Activated CD4-positive, alpha-beta memory T cell treated with anti-CD3 and anti-CD28 coated beads for 36 hours (primary cell): Measurements from ENCODE around the gene SEPHS2. TPM values are rescaled to one million over a fixed set of nuclear protein-coding genes. Genes with fewer than 3 reads are reported as not detected.
"Not testable (repeated sequence)": the region's sequence is repeated elsewhere in the genome, so short reads cannot be mapped to it uniquely, and the experiment has no call there.

Source experiments
- CTCF ChIA-PET: fragments of 350-600 bp; sonication (Branson Sonifier 250); formaldehyde crosslinking; loops from one replicate; lab custom pipeline; 2021; ENCODE audit warnings: antibody characterized with exemption, inconsistent platforms; lab: Charles Lee
- POLR2A ChIA-PET: fragments of 350-600 bp; sonication (Branson Sonifier 250); formaldehyde crosslinking; loops from one replicate; lab custom pipeline; 2021; ENCODE audit warnings: antibody characterized with exemption; lab: Charles Lee
- DNase-seq: peaks from one replicate; pipeline ENCODE4 v3.0.0-alpha.2; 2020
- H3K27ac Mint-ChIP-seq: one replicate; pipeline ENCODE4 v1.8.0; 2021; ENCODE audit warnings: mixed read lengths
- H3K27me3 Mint-ChIP-seq: one replicate; pipeline ENCODE4 v1.8.0; 2021; ENCODE audit warnings: mixed read lengths
- H3K36me3 Mint-ChIP-seq: one replicate; pipeline ENCODE4 v1.8.0; 2021; ENCODE audit warnings: mixed read lengths
- H3K4me1 Mint-ChIP-seq: one replicate; pipeline ENCODE4 v1.8.0; 2021; ENCODE audit warnings: low read depth, mixed read lengths
- H3K4me3 Mint-ChIP-seq: one replicate; pipeline ENCODE4 v1.8.0; 2021; ENCODE audit warnings: mild to moderate bottlenecking, mixed read lengths
- H3K9me3 Mint-ChIP-seq: one replicate; pipeline ENCODE4 v1.8.0; 2021; ENCODE audit warnings: mixed read lengths
- intact Hi-C: fragments of 100-400 bp; cut with micrococcal nuclease; formaldehyde crosslinking; loops from one replicate; pipeline ENCODE4 v1.15.1; 2023
- total RNA-seq, 2 experiments: library from RNA; stranded (reverse); gene quantifications; one replicate each; pipeline ENCODE4 v1.2.3, GENCODE V29; 2021

The SEPHS2 gene
- total RNA-seq, 2 experiments from 2014 or later: 61.4 to 61.7 TPM

DNA sequence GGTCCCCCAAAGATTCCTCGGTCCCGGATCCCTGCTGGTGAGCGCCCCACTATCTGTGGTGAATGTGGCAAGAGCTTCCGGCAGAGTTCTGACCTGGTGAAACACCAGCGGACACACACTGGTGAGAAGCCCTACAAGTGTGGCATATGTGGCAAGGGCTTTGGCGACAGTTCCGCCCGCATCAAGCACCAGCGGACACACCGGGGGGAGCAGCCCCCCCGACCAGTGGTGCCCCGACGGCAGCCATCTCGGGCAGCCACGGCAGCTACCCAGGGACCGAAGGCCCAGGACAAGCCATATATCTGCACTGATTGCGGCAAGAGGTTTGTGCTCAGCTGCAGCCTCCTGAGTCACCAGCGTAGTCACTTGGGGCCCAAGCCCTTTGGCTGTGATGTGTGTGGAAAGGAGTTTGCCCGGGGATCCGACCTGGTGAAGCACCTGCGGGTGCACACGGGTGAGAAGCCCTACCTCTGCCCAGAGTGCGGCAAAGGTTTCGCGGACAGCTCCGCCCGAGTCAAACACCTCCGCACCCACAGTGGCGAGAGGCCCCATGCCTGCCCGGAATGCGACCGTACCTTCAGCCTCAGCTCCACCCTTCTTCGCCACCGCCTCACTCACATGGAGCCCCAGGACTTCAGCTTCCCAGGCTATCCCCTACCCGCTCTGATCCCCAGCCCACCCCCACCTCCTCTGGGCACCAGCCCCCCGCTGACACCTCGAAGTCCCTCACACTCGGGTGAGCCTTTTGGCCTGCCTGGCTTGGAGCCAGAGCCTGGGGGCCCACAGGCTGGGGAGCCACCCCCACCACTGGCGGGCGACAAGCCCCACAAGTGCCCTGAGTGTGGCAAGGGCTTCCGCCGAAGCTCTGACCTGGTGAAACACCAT is 47.7 kb downstream of the SEPHS2 start:
- H3K4me3 Mint-ChIP-seq: no peak overlapping the region
- intact Hi-C loops: no loop called here
- ChIA-PET POLR2A (interaction anchor here (1.0 kb wide), 1 partner anchor 9 kb away, joined by 4 read pairs; no protein-coding TSS in a partner anchor), CTCF (interaction anchor here (1.1 to 3.5 kb wide), 2 partner anchors 16 to 252 kb away, joined by 3 to 24 read pairs; partner anchors contain the start of gene SEPTIN1)
- no peaks in the 10 kb centered on the region for H3K9me3 Mint-ChIP-seq
- no peak for DNase-seq
- peaks cover 38% of the 10 kb centered on the region for H3K4me1 Mint-ChIP-seq
- H3K27me3 Mint-ChIP-seq: no peaks in the 10 kb centered on the region
- peaks cover 15% of the 10 kb centered on the region for H3K36me3 Mint-ChIP-seq
- no peak overlapping the region for H3K27ac Mint-ChIP-seq

DNA sequence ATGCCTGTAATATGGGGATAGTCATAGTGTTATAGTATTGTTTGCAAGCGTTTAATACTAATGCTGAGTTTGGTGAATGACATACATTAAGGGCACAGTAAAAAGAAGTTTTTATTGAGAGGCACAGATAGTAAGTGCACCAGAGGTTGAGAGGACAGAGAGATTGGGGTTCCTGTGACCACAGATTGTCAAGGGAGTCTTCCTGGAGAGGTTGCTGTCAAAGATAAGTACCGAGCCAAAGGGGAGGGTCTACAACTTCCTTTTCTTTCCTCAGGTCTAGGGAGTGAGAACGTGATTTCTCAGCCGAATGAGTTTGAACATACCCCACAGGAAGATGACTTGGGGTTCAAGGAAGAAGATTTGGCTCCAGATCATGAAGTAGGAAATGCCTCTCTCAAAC is 48.6 kb downstream of the SEPHS2 start:
- POLR2A ChIA-PET: interaction anchor here (2.5 kb wide), 1 partner anchor 14 kb away, joined by 20 read pairs; the partner anchor contains the start of gene SEPTIN1

DNA sequence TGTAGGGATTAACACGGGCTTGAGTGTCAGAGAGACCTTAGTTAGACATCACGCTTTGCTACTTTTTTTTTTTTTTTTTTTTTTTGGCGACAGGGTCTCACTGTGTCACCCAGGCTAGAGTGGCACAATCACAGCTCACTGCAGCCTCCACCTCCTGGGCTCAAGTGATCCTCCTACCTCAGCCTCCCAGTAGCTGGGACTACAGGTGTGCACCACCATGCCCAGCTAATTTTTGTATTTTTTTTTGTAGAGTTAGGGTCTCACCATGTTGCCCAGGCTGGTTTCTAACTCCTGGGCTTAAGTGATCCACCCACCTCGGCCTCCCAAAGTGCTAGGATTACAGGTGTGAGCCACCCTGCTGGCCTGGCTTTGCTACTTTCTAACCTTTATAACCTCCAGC is 49.0 kb downstream of the SEPHS2 start:
- H3K9me3 Mint-ChIP-seq, intact Hi-C loops, H3K27me3 Mint-ChIP-seq, DNase-seq, H3K27ac Mint-ChIP-seq: not testable (repeated sequence)
- H3K36me3 Mint-ChIP-seq: peaks cover 15% of the 10 kb centered on the region
- H3K4me1 Mint-ChIP-seq: peaks cover 37% of the 10 kb centered on the region
- H3K4me3 Mint-ChIP-seq: peak overlapping the region; percentile 39
- ChIA-PET POLR2A (interaction anchor here (0.8 to 2.5 kb wide), 6 partner anchors 11 to 161 kb away, joined by 3 to 20 read pairs (median 4); partner anchors contain the start of genes SEPTIN1 and ZNF771), CTCF (interaction anchor here (1.7 to 3.5 kb wide), 6 partner anchors 11 to 284 kb away, joined by 5 to 48 read pairs (median 8); partner anchors contain the start of genes SEPTIN1 and ZNF771)

More for the DNA sequence above, 48.6 kb downstream of the SEPHS2 start:
- CTCF ChIA-PET: interaction anchor here (1.1 to 3.5 kb wide), 5 partner anchors 10 to 285 kb away, joined by 3 to 48 read pairs (median 9); partner anchors contain the start of genes SEPTIN1 and ZNF771
- H3K4me1 Mint-ChIP-seq: peaks cover 38% of the 10 kb centered on the region
- no peak for DNase-seq
- H3K27me3 Mint-ChIP-seq: no peaks in the 10 kb centered on the region
- H3K27ac Mint-ChIP-seq: no peak overlapping the region
- H3K4me3 Mint-ChIP-seq: peak overlapping the region; percentile 39
- peaks cover 15% of the 10 kb centered on the region for H3K36me3 Mint-ChIP-seq
- H3K9me3 Mint-ChIP-seq: no peaks in the 10 kb centered on the region
- intact Hi-C loops: no loop called here

DNA sequence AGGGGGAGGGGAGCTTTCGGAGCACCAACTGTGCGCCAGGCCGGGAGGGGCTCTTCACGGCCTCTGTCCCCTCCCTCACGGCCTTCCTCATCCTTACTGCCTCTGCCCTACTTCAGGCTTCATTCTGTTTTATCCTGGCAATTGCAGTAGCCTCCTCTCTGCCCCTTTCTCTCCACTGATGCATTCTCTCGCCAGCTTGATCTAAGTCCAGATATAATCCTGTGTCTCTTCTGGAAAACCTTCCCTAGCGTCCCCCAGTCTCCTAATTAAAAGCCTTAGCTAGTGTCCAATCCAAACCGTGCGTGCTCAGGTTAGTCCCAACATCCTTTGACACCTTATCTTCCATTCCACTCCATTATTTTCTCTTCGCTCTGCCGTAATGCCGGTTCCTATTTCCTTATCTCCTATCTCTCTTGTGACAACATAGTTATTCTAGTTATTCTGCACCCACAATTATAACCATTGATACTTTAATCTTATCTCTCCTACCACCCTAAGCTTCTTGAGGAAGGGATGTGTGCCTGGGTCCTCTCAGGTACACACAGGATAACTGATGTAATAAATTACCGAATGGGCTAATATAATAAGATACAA is 49.6 kb downstream of the SEPHS2 start:
- no peaks in the 10 kb centered on the region for H3K27me3 Mint-ChIP-seq
- H3K4me1 Mint-ChIP-seq: peaks cover 34% of the 10 kb centered on the region
- DNase-seq: no peak
- H3K27ac Mint-ChIP-seq: peak overlapping the region; percentile 52
- H3K36me3 Mint-ChIP-seq: peaks cover 15% of the 10 kb centered on the region
- H3K9me3 Mint-ChIP-seq: no peaks in the 10 kb centered on the region
- CTCF ChIA-PET: interaction anchor here (1.0 to 3.5 kb wide), 11 partner anchors 11 to 284 kb away, joined by 3 to 48 read pairs (median 5); partner anchors contain the start of genes SEPTIN1 and ZNF771
- intact Hi-C loops: loop anchor here (2.0 kb wide), 1 partner anchor 15 kb away; no protein-coding TSS in a partner anchor
- H3K4me3 Mint-ChIP-seq: peak overlapping the region; percentile 81
- POLR2A ChIA-PET: interaction anchor here (0.8 to 2.5 kb wide), 7 partner anchors 11 to 162 kb away, joined by 3 to 20 read pairs (median 3); partner anchors contain the start of genes SEPTIN1 and ZNF771

DNA sequence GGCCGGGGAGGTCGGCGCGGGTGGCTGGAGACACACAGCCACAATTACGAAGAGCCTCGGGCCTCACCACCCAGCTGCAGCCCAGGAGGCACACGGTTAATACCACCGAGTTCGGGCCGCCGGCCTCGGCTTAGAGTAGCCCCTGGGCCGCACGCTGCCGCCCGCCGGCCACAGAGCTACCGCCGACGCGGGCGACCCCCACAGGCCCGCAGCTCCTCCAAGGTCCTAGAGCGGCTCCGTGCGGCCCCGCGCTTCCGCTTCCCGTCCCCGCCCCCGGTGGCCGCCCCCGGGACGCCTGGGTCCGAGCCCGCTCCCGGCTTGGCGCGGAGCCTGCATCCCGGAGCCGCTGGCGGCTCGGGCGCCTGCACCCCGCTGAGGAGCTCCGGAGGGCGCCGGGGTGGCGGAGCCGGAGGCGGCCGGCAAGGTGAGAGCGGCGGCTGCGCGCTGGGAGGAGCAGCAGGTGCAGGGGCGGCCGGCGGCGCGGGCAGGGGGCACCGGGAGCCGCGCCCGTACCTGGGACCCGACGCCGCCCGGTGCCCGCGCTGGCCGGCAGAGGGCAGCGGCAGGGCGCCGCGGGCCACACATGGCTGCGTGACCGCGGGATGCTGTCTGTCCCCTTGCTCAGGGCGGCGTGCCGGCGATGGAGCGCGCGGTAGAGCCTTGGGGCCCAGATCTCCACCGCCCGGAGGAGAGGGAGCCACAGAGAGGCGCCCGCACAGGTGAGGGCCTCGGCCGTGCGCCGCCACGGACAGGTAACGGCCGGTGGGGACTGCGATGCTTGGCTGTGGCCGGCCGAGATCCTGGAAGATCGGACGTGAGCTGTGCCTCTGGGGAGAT is 50.3 kb downstream of the SEPHS2 start, which contains the start of gene ZNF48:
ZNF48 (plus strand) TSS at position 266 of the 837 bp plus-strand sequence; CDS start at position 641, 375 bp downstream.
- intact Hi-C loops: loop anchor here (2.0 kb wide), 1 partner anchor 15 kb away; no protein-coding TSS in a partner anchor
- peak; percentile 64 for DNase-seq
- POLR2A ChIA-PET: interaction anchor here (0.5 to 2.5 kb wide), 12 partner anchors 12 to 275 kb away, joined by 3 to 20 read pairs (median 3); partner anchors contain the start of genes SEPTIN1, ZNF689 and ZNF771
- Mint-ChIP-seq H3K4me1 (peaks cover 32% of the 10 kb centered on the region), H3K4me3 (peak within 1 kb of the TSS; percentile 81), H3K9me3 (no peaks in the 10 kb centered on the region), H3K27me3 (no peaks in the 10 kb centered on the region), H3K36me3 (peaks cover 15% of the 10 kb centered on the region), H3K27ac (peak within 1 kb of the TSS; percentile 76)
- CTCF ChIA-PET: interaction anchor here (0.6 to 3.5 kb wide), 14 partner anchors 12 to 283 kb away, joined by 3 to 48 read pairs (median 5); partner anchors contain the start of genes DCTPP1, SEPTIN1 and ZNF771

DNA sequence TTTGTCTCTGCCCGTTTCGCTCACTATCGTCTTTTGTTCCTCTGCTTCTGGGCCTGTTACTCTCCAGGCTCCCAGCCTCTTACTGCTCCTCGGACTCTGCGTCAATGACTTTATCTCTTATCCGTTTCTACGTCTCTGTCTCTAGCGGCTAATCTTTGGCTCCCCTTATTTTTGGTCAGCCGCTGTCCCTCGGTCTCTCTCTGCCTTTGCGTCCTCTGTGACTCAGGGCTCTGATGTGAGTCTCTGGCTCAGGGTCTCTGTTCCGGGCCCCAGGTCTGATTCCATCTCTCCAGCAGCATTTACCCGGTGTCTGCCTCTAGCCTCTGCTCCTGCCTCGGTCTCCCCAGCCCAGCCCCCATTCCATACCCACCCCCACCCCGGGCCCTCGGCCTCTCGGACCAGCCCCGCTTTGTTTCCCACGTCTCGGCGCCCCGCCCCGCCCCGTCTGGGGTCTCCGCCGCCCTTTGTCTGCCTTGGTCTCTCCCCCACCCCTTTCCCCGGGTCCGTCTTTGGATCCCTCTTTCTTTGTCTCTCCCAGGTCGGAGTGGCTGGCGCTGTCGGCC is 51.0 kb downstream of the SEPHS2 start:
- ChIA-PET POLR2A (interaction anchor here (0.5 to 2.5 kb wide), 8 partner anchors 12 to 274 kb away, joined by 3 to 20 read pairs (median 4); partner anchors contain the start of genes SEPTIN1, ZNF689 and ZNF771), CTCF (interaction anchor here (0.6 to 3.5 kb wide), 11 partner anchors 13 to 234 kb away, joined by 3 to 48 read pairs (median 5); partner anchors contain the start of genes DCTPP1, SEPTIN1 and ZNF771)
- H3K27me3 Mint-ChIP-seq: no peaks in the 10 kb centered on the region
- H3K9me3 Mint-ChIP-seq: no peaks in the 10 kb centered on the region
- H3K36me3 Mint-ChIP-seq: peaks cover 15% of the 10 kb centered on the region
- peaks cover 28% of the 10 kb centered on the region for H3K4me1 Mint-ChIP-seq
- no peak for DNase-seq
- intact Hi-C loops: loop anchor here (2.0 kb wide), 1 partner anchor 14 kb away; no protein-coding TSS in a partner anchor
- H3K27ac Mint-ChIP-seq: peak overlapping the region; percentile 76
- peak overlapping the region; percentile 81 for H3K4me3 Mint-ChIP-seq

Other genes with a start within 250 kb of the SEPHS2 start
- gene SULT1A3, start 246.6 kb downstream of the SEPHS2 start, total RNA-seq: 10 to 100 TPM; 14.2 to 15.2 TPM
- 10 to 100 TPM in 1 of 2 experiments, 1 to 10 TPM in 1; 6.5 to 11.9 TPM for gene NPIPB13, start 197.4 kb downstream of the SEPHS2 start, total RNA-seq
- 10 to 100 TPM; 60.7 to 61.4 TPM for gene CD2BP2, start 90.6 kb downstream of the SEPHS2 start, total RNA-seq
- gene TBC1D10B, start 75.4 kb downstream of the SEPHS2 start, total RNA-seq: 10 to 100 TPM; 54.7 to 54.8 TPM
- gene MYL11, start 71.1 kb downstream of the SEPHS2 start, total RNA-seq: 1 to 10 TPM in 1 of 2 experiments, under 1 TPM in 1; 0.83 to 1.6 TPM
- gene SEPTIN1, start 63.3 kb downstream of the SEPHS2 start, total RNA-seq: 100 to 1,000 TPM; 199 to 202 TPM
- gene ZNF48, start 50.5 kb downstream of the SEPHS2 start, total RNA-seq: 10 to 100 TPM; 13.1 to 13.6 TPM
- 1 to 10 TPM; 5.4 to 5.7 TPM for gene ZNF771, start 38.3 kb downstream of the SEPHS2 start, total RNA-seq
- 10 to 100 TPM; 87.5 to 96.6 TPM for gene DCTPP1, start 15.8 kb downstream of the SEPHS2 start, total RNA-seq
- 100 to 1,000 TPM; 218 to 226 TPM for gene ITGAL, start 26.9 kb upstream of the SEPHS2 start, total RNA-seq
- gene ZNF768, start 80.7 kb upstream of the SEPHS2 start, total RNA-seq: 10 to 100 TPM; 14.2 to 14.3 TPM
- gene ZNF747, start 89.0 kb upstream of the SEPHS2 start, total RNA-seq: 1 to 10 TPM; 7.2 to 7.6 TPM
- gene ZNF764, start 112.5 kb upstream of the SEPHS2 start, total RNA-seq: 10 to 100 TPM; 13.7 to 14.2 TPM
- gene ZNF688, start 125.8 kb upstream of the SEPHS2 start, total RNA-seq: 1 to 10 TPM; 9.2 to 9.3 TPM
- gene ZNF785, start 139.8 kb upstream of the SEPHS2 start, total RNA-seq: 10 to 100 TPM; 14.0 to 15.0 TPM
- gene ZNF689, start 164.5 kb upstream of the SEPHS2 start, total RNA-seq: 1 to 10 TPM; 8.7 to 9.9 TPM
- 10 to 100 TPM; 73.2 to 83.2 TPM for gene PRR14, start 205.1 kb upstream of the SEPHS2 start, total RNA-seq
- 10 to 100 TPM; 91.8 to 95.6 TPM for gene FBRS, start 212.6 kb upstream of the SEPHS2 start, total RNA-seq